Measurements from ENCODE around the gene RPL28.

Gene RPL28

GRCh38 chr19:55449469-55449868, 63.7 kb downstream of the RPL28 start:
- peaks cover 23% of the 10 kb centered on the region for H3K27me3 ChIP-seq (ENCODE audit: insufficient read depth, low read length, poor library complexity)
- H4K20me1 ChIP-seq (ENCODE audit: insufficient read depth, low read length) = peaks cover 15% of the 10 kb centered on the region; the same call in 1 of the 2 replicates
- no peak for DNase-seq
- no peak overlapping the region for H2AFZ ChIP-seq (ENCODE audit: low read depth, low read length)
- H3K9me3 ChIP-seq (ENCODE audit: insufficient read depth, low read length, severe bottlenecking) = no peaks in the 10 kb centered on the region
- ATAC-seq (ENCODE audit: insufficient read depth, low read depth) = no peak
- no peak overlapping the region for H3K4me2 ChIP-seq (ENCODE audit: insufficient read depth, low read length)
- no peak overlapping the region for H3K9ac ChIP-seq (ENCODE audit: low read depth, low read length)
- peaks cover 16% of the 10 kb centered on the region for H3K4me1 ChIP-seq (ENCODE audit: insufficient read depth, low read length)
- no peak overlapping the region for H3K27ac ChIP-seq (ENCODE audit: low read length)
- TF ChIP-seq, protein P1, sequence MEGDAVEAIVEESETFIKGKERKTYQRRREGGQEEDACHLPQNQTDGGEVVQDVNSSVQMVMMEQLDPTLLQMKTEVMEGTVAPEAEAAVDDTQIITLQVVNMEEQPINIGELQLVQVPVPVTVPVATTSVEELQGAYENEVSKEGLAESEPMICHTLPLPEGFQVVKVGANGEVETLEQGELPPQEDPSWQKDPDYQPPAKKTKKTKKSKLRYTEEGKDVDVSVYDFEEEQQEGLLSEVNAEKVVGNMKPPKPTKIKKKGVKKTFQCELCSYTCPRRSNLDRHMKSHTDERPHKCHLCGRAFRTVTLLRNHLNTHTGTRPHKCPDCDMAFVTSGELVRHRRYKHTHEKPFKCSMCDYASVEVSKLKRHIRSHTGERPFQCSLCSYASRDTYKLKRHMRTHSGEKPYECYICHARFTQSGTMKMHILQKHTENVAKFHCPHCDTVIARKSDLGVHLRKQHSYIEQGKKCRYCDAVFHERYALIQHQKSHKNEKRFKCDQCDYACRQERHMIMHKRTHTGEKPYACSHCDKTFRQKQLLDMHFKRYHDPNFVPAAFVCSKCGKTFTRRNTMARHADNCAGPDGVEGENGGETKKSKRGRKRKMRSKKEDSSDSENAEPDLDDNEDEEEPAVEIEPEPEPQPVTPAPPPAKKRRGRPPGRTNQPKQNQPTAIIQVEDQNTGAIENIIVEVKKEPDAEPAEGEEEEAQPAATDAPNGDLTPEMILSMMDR (IDR thresholded peaks at IDR 0.05; ENCODE audit: borderline replicate concordance, extremely low read depth, low read length, poor library complexity, severe bottlenecking) = no peak
- no peak for TF ChIP-seq EZH2 (IDR thresholded peaks at IDR 0.05; ENCODE audit: borderline replicate concordance, low read depth, low read length, severe bottlenecking)
- no peak overlapping the region for H3K4me3 ChIP-seq (ENCODE audit: low read depth in 1 of 2, low read length in 2 of 2)
- H3K36me3 ChIP-seq (ENCODE audit: insufficient read depth, low read length) = 0 out of 2 replicates have a peak, but pooled peaks cover 4% of the 10 kb centered on the region
- no peaks in the 10 kb centered on the region for H3K79me2 ChIP-seq (ENCODE audit: insufficient read depth, low read length)

DNA sequence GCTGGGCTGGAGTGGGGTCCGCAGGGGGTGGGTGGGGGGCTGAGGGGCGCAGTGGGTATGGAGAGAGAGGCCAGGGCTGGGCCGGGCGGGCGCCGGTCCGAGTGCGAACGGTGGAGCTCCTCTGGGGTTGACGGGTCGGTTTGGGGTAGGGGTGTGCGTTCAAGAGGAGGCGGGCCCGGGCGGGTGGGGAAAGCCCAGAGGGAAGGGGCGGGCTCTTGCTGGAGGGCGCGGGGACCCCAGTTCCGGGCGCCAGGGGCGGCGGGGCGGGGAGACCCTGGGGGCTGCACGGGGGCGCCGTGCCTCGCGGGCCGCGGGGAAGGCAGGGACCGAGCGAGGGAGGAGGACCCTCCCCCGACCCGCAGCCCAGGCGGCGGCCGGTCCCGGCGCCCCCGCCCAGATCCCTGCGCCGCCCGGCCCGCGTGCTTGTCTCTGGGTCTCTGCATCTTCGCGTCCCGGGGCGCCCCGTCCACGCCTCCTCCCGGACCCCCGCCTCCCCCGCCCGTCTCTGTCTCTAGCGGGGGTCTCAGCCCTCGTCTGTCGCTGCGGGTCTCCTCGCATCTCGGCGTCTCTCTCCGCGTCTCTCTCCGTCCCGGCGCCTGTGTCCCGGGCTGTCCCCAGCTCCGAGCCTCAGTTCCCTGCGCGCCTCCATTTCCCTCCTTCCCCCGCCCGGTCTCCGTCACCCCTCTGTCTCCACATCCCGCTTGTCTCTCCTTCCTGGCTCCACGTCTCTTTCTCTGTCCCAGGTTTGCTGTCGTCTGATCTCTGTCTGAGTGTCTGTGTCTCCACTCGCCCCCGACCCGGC, 65.6 kb downstream of the RPL28 start:
- Histone ChIP-seq H3K4me2 (ENCODE audit: insufficient read depth, low read length) (peak overlapping the region; percentile 85), H3K9me3 (ENCODE audit: insufficient read depth, low read length, severe bottlenecking) (no peaks in the 10 kb centered on the region), H3K79me2 (ENCODE audit: insufficient read depth, low read length) (no peaks in the 10 kb centered on the region), H3K4me1 (ENCODE audit: insufficient read depth, low read length) (peaks cover 16% of the 10 kb centered on the region), H2AFZ (ENCODE audit: low read depth, low read length) (no peak overlapping the region), H3K4me3 (ENCODE audit: low read depth in 1 of 2, low read length in 2 of 2) (peak overlapping the region; percentile 13 to 54; a peak in 3 of 4 replicates), H4K20me1 (ENCODE audit: insufficient read depth, low read length) (peaks cover 11% of the 10 kb centered on the region; the same call in 1 of the 2 replicates), H3K27ac (ENCODE audit: low read length) (no peak overlapping the region), H3K36me3 (ENCODE audit: insufficient read depth, low read length) (peaks cover 12% of the 10 kb centered on the region; the same call in 1 of the 2 replicates), H3K27me3 (ENCODE audit: insufficient read depth, low read length, poor library complexity) (peaks cover 19% of the 10 kb centered on the region), H3K9ac (ENCODE audit: low read depth, low read length) (peak overlapping the region; percentile 49; the same call in 1 of the 2 replicates)
- peak; percentile 87 for TF ChIP-seq EZH2 (IDR thresholded peaks at IDR 0.05; ENCODE audit: borderline replicate concordance, low read depth, low read length, severe bottlenecking)
- TF ChIP-seq, protein P1 (IDR thresholded peaks at IDR 0.05; ENCODE audit: borderline replicate concordance, extremely low read depth, low read length, poor library complexity, severe bottlenecking) = no peak
- 0 out of 3 replicates have a peak, but pooled peaks have one; percentile 12 for ATAC-seq (ENCODE audit: insufficient read depth, low read depth)
- DNase-seq = peak; percentile 21

DNA sequence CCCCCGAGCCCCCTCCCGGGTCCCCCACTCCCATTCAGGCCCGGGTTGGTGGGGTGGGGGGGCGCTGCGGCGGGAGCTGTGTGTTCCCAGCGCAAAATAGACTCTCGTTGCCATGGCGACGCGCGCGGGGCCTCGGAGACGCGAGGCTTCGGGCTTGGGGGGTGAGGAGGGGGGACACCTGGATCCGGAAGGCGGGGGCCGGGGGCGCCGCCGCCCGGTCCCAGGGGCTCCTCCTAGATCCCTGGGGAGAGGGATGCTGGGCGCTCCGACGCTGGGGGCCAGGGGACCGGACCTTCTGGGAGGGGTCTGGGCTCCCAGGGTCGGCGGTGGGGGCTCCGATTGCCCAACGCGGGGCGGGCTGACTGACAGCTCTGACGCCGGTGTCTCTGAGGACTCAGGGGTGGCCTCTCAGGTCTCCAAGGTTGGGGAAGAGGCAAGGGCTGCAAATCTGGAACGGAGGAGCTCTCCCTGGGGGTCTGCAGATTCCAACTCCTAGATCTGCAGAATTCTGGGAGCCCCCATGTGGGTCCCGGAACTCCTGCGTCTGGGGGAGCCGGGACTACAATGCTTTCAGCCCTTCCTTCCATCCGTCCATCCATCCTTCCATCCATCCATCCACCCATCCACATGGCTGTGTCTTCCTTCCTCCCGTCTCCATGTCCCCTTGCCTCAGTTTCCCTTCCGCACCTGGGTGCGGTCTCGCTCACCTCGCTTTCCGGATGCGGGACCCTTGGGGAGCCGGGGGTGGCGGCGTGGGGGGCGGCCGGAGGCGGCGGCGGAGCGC, 66.4 kb downstream of the RPL28 start:
- DNase-seq = peak; percentile 51
- Histone ChIP-seq H3K4me2 (ENCODE audit: insufficient read depth, low read length) (peak overlapping the region; percentile 85), H2AFZ (ENCODE audit: low read depth, low read length) (peak overlapping the region; percentile 20; the same call in 1 of the 2 replicates), H3K4me3 (ENCODE audit: low read depth in 1 of 2, low read length in 2 of 2) (peak overlapping the region; percentile 13 to 54; a peak in 3 of 4 replicates), H3K9ac (ENCODE audit: low read depth, low read length) (peak overlapping the region; percentile 49; the same call in 1 of the 2 replicates), H3K27me3 (ENCODE audit: insufficient read depth, low read length, poor library complexity) (peaks cover 19% of the 10 kb centered on the region), H3K79me2 (ENCODE audit: insufficient read depth, low read length) (peaks cover 4% of the 10 kb centered on the region; the same call in 1 of the 2 replicates), H4K20me1 (ENCODE audit: insufficient read depth, low read length) (peaks cover 13% of the 10 kb centered on the region), H3K9me3 (ENCODE audit: insufficient read depth, low read length, severe bottlenecking) (no peaks in the 10 kb centered on the region), H3K4me1 (ENCODE audit: insufficient read depth, low read length) (peaks cover 16% of the 10 kb centered on the region), H3K27ac (ENCODE audit: low read length) (no peak overlapping the region), H3K36me3 (ENCODE audit: insufficient read depth, low read length) (peaks cover 12% of the 10 kb centered on the region; the same call in 1 of the 2 replicates)
- ATAC-seq (ENCODE audit: insufficient read depth, low read depth) = no peak
- TF ChIP-seq, protein P1 (IDR thresholded peaks at IDR 0.05; ENCODE audit: borderline replicate concordance, extremely low read depth, low read length, poor library complexity, severe bottlenecking) = no peak
- TF ChIP-seq EZH2 (IDR thresholded peaks at IDR 0.05; ENCODE audit: borderline replicate concordance, low read depth, low read length, severe bottlenecking) = no peak
